ENCODE data around the gene TRIP12. TPM values are rescaled to one million over a fixed set of nuclear protein-coding genes. Genes with fewer than 3 reads are reported as not detected.
"Not testable (repeated sequence)": the region's sequence is repeated elsewhere in the genome, so short reads cannot be mapped to it uniquely, and the experiment has no call there.

Gene TRIP12
- 162 TPM for total RNA-seq

DNA sequence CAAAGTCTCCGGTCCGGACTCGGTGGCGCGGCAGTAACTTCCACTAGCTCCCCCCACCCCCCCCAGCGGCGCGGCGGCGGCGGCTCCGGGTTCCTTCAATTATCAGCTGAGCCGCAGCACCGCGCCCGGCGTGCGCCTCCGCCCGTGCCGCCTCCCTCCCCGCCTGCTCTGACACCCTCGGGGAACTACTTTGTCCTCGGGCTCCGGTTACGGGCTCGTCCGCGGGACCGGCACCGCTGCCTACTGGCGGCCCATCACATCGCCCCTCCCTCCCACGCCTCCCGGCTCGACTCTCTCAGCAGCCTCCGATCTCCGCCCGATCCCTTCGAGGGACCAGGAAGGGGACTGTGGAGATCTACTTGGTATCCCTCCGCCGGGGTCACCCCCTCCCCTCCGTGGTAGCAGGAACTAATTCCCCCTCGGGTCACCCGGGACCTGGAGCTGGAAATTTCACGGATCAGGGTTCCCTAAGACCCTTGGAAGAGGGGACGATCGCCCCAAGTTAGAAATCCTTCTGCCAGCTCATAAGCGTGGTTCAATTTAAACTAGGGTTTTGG is at the start of gene TRIP12:
Gene TRIP12 (minus strand): TSS at position 118 of the 557 bp plus-strand sequence. CDS start 41,930 bp downstream, outside the sequence.
- no peaks in the 10 kb centered on the region for H3K9me3 ChIP-seq
- intact Hi-C loops (cut with DNase I), result no loop called here
- peak in 1 of 2 donors; percentile 9 for TF ChIP-seq POLR2A (IDR thresholded peaks at IDR 0.05)
- TF ChIP-seq, protein P1, sequence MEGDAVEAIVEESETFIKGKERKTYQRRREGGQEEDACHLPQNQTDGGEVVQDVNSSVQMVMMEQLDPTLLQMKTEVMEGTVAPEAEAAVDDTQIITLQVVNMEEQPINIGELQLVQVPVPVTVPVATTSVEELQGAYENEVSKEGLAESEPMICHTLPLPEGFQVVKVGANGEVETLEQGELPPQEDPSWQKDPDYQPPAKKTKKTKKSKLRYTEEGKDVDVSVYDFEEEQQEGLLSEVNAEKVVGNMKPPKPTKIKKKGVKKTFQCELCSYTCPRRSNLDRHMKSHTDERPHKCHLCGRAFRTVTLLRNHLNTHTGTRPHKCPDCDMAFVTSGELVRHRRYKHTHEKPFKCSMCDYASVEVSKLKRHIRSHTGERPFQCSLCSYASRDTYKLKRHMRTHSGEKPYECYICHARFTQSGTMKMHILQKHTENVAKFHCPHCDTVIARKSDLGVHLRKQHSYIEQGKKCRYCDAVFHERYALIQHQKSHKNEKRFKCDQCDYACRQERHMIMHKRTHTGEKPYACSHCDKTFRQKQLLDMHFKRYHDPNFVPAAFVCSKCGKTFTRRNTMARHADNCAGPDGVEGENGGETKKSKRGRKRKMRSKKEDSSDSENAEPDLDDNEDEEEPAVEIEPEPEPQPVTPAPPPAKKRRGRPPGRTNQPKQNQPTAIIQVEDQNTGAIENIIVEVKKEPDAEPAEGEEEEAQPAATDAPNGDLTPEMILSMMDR (IDR thresholded peaks at IDR 0.05), result no peak
- peak; percentile 39 to 89 for TF ChIP-seq POLR2AphosphoS5 (IDR thresholded peaks at IDR 0.05; ENCODE audit: insufficient read depth in 1 of 2, low read depth in 1 of 2)
- peak within 1 kb of the TSS; percentile 83 for H3K4me3 ChIP-seq
- peak within 1 kb of the TSS; percentile 97 for H3K27ac ChIP-seq
- DNase-seq (ENCODE audit: extremely low spot score in 2 of 2), result peak in 1 of 2 donors; percentile 96
- no peaks in the 10 kb centered on the region for H3K36me3 ChIP-seq
- H3K27me3 ChIP-seq, result no peaks in the 10 kb centered on the region
- H3K4me1 ChIP-seq, result peaks cover 39% of the 10 kb centered on the region

DNA sequence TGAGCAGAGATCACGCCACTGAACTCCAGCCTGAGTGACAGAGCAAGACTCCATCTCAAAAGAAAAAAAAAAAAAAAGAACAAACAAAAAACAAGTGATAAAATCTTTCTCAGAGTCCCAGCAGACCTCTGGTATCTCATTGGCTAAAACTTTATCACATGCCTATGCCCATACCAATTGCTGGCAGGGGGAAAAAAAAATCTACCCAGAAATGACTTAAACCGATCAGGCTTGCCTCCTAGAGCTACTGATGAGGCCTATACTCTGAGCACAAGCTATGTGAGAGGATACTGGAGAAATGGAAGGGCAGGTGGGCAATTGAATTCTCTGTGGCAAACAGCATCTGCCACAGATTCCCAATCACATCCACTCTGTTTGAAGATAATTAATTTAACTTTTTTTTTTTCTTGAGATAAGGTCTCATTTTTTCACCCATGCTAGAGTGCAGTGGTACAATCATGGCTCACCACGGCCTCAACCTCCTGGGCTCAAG is 49.5 kb upstream of the TRIP12 start:
- no peak overlapping the region for H3K4me3 ChIP-seq
- no peaks in the 10 kb centered on the region for H3K36me3 ChIP-seq
- peaks cover 12% of the 10 kb centered on the region for H3K4me1 ChIP-seq
- no peak for DNase-seq (ENCODE audit: extremely low spot score in 2 of 2)
- H3K9me3 ChIP-seq, result no peaks in the 10 kb centered on the region
- no peak overlapping the region for H3K27ac ChIP-seq
- intact Hi-C loops (cut with DNase I), result no loop called here
- H3K27me3 ChIP-seq, result no peaks in the 10 kb centered on the region
- TF ChIP-seq POLR2AphosphoS5 (IDR thresholded peaks at IDR 0.05; ENCODE audit: insufficient read depth in 1 of 2, low read depth in 1 of 2) (no peak), POLR2A (IDR thresholded peaks at IDR 0.05) (no peak)
- TF ChIP-seq, protein P1 (IDR thresholded peaks at IDR 0.05), result no peak

DNA sequence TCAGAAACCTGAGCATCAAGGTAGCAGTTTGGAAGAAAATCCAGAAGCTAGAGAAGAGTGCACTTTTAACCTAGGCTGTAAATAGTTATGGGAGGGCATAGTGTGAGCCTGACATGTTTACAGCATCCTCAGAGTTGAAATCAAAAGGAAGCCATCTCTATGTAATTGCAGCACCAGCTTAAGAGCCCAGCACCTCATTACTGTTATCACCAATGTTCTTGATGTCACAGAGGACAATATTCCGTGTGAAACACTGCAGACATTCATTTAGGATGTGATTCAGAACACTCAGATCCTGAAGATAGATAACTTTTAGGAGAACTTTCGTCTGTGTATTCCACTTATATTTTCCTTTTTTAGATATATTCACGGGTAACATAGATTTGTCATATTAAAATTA is 48.6 kb upstream of the TRIP12 start:
- Histone ChIP-seq H3K4me1 (peaks cover 12% of the 10 kb centered on the region), H3K27me3 (no peaks in the 10 kb centered on the region), H3K36me3 (no peaks in the 10 kb centered on the region), H3K27ac (no peak overlapping the region), H3K4me3 (no peak overlapping the region), H3K9me3 (no peaks in the 10 kb centered on the region)
- intact Hi-C loops (cut with DNase I), result no loop called here
- TF ChIP-seq POLR2A (IDR thresholded peaks at IDR 0.05), result no peak
- TF ChIP-seq POLR2AphosphoS5 (IDR thresholded peaks at IDR 0.05; ENCODE audit: insufficient read depth in 1 of 2, low read depth in 1 of 2), result no peak
- TF ChIP-seq, protein P1 (IDR thresholded peaks at IDR 0.05), result no peak
- DNase-seq (ENCODE audit: extremely low spot score in 2 of 2), result no peak

DNA sequence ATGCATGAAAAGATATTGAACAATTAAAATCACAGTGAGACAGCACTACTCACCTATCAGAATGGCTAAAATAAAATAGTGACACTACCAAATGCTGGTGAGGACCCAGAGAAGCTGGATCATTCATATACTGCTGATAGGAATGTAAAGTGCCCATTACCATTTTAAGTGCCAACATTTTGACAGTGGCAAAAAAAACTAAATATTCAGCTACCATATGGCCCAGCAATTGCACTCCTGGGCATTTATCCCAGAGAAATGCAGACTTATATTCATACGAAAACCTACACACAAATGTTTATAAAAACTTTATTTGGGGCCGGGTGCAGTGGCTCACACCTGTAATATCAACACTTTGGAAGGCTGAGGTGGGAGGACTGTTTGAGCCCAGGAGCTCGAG is 48.1 kb upstream of the TRIP12 start:
- no peak overlapping the region for H3K27ac ChIP-seq
- H3K36me3 ChIP-seq, result no peaks in the 10 kb centered on the region
- H3K9me3 ChIP-seq, result no peaks in the 10 kb centered on the region
- DNase-seq (ENCODE audit: extremely low spot score in 2 of 2), result no peak
- peaks cover 12% of the 10 kb centered on the region for H3K4me1 ChIP-seq
- intact Hi-C loops (cut with DNase I), result loop anchor here (5.0 kb wide), 1 partner anchor 623 kb away; no protein-coding TSS in a partner anchor
- no peaks in the 10 kb centered on the region for H3K27me3 ChIP-seq
- no peak overlapping the region for H3K4me3 ChIP-seq
- TF ChIP-seq POLR2AphosphoS5 (IDR thresholded peaks at IDR 0.05; ENCODE audit: insufficient read depth in 1 of 2, low read depth in 1 of 2), result no peak
- TF ChIP-seq POLR2A (IDR thresholded peaks at IDR 0.05), result no peak
- TF ChIP-seq, protein P1 (IDR thresholded peaks at IDR 0.05), result no peak

DNA sequence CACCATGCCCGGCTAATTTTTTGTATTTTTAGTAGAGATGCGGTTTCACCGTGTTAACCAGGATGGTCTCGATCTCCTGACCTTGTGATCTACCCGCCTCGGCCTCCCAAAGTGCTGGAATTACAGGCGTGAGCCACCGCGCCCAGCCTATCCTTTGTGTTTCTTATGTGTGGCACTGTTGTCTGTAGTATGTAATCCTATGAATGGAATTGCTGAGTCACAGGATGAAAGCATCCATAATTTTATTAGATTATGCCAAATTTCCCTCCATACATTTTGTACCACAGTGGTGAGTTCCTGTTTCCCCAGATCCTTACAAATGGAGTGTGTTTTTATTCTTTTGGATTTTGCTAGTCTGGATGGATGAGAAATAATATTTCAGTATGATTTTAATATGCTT is 41.8 kb upstream of the TRIP12 start:
- H3K9me3 ChIP-seq; H3K4me3 ChIP-seq; H3K36me3 ChIP-seq; intact Hi-C loops (cut with DNase I); H3K27me3 ChIP-seq; H3K27ac ChIP-seq; DNase-seq (ENCODE audit: extremely low spot score in 2 of 2); H3K4me1 ChIP-seq: not testable (repeated sequence)
